ENCODE measurements around the gene VPS13D. TPM values are rescaled to one million over a fixed set of nuclear protein-coding genes. Genes with fewer than 3 reads are reported as not detected.
"Not testable (repeated sequence)": the region's sequence is repeated elsewhere in the genome, so short reads cannot be mapped to it uniquely, and the experiment has no call there.

Gene VPS13D
- total RNA-seq, 1 donor from 2014 or later = 81.7 TPM

- Histone ChIP-seq H3K27ac (no peak overlapping the region), H3K27me3 (ENCODE audit: low read depth) (no peaks in the 10 kb centered on the region), H3K4me1 (peaks cover 25% of the 10 kb centered on the region), H3K9me3 (no peaks in the 10 kb centered on the region), H3K4me3 (no peak overlapping the region), H3K36me3 (no peaks in the 10 kb centered on the region)
- DNase-seq = no peak
- ATAC-seq = no peak
- intact Hi-C loops (cut with DNase I) = no loop called here
- TF ChIP-seq CTCF (IDR thresholded peaks at IDR 0.05) = no peak
Observed at GRCh38 chr1:12516741-12517140, 286.9 kb downstream of the VPS13D start.

DNA sequence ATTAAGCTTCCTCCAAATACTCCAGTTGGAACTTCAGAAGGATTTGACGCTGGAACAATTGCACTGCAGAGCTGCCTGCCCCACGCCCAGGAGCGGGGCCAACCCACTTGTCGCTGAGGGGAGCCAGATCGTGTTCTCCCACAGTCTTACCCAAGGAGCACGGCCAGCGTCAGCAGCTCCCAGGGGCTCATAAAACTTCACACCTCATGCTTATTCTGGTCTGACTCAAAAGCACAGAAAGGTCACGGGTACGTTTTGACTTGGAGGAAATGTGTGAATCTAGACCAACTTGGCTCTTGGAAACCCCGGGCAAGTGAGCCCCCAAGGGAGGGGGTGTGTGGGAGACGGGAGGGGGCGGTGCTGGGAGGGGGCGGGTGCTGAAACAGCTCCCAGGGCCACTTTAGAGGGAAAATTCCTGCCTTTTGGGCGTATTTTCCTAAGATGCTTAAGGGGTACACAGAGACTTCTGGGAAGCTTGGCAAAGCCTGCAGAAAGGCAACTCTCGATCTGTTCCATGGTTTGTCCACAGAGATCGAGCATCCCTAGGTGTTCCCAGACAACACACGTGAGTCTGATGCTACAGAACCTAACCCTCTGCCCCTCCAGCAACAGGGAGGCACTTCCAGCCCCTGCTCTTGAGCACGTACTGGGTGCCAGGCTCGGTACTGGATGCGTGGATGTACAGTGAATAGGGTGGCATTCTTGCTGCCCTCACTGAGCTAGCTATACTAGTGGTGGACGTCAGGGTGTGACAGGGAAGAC, 289.3 kb downstream of the VPS13D start:
- H3K4me3 ChIP-seq = peak overlapping the region; percentile 10
- TF ChIP-seq CTCF (IDR thresholded peaks at IDR 0.05) = no peak
- ATAC-seq (peak; percentile 76 to 82), DNase-seq (peak; percentile 59)
- no peaks in the 10 kb centered on the region for H3K36me3 ChIP-seq
- intact Hi-C loops (cut with DNase I) = no loop called here
- peak overlapping the region; percentile 9 for H3K27ac ChIP-seq
- H3K4me1 ChIP-seq = peaks cover 16% of the 10 kb centered on the region
- H3K9me3 ChIP-seq = no peaks in the 10 kb centered on the region
- H3K27me3 ChIP-seq (ENCODE audit: low read depth) = no peaks in the 10 kb centered on the region

GRCh38 chr1:12519693-12520364, 290.0 kb downstream of the VPS13D start:
- intact Hi-C loops (cut with DNase I) = no loop called here
- TF ChIP-seq CTCF (IDR thresholded peaks at IDR 0.05) = no peak
- Histone ChIP-seq H3K4me1 (peaks cover 16% of the 10 kb centered on the region), H3K36me3 (no peaks in the 10 kb centered on the region), H3K4me3 (no peak overlapping the region), H3K27ac (no peak overlapping the region), H3K9me3 (no peaks in the 10 kb centered on the region), H3K27me3 (ENCODE audit: low read depth) (no peaks in the 10 kb centered on the region)
- DNase-seq (no peak), ATAC-seq (peak; percentile 11)

GRCh38 chr1:12521096-12521495, 291.3 kb downstream of the VPS13D start:
- no peaks in the 10 kb centered on the region for H3K27me3 ChIP-seq (ENCODE audit: low read depth)
- no peak for TF ChIP-seq CTCF (IDR thresholded peaks at IDR 0.05)
- no peak overlapping the region for H3K27ac ChIP-seq
- intact Hi-C loops (cut with DNase I) = no loop called here
- H3K4me1 ChIP-seq = peaks cover 23% of the 10 kb centered on the region
- ATAC-seq (no peak), DNase-seq (no peak)
- no peaks in the 10 kb centered on the region for H3K36me3 ChIP-seq
- H3K9me3 ChIP-seq = no peaks in the 10 kb centered on the region
- no peak overlapping the region for H3K4me3 ChIP-seq

- H3K9me3 ChIP-seq; H3K4me3 ChIP-seq; H3K36me3 ChIP-seq; intact Hi-C loops (cut with DNase I); H3K27me3 ChIP-seq (ENCODE audit: low read depth); ATAC-seq; H3K27ac ChIP-seq; DNase-seq: not testable (repeated sequence)
- peaks cover 39% of the 10 kb centered on the region for H3K4me1 ChIP-seq
Observed at GRCh38 chr1:12522780-12523179, 292.9 kb downstream of the VPS13D start.

GRCh38 chr1:12524266-12524665, 294.4 kb downstream of the VPS13D start:
- Histone ChIP-seq H3K4me3 (no peak overlapping the region), H3K27me3 (ENCODE audit: low read depth) (no peaks in the 10 kb centered on the region), H3K9me3 (no peaks in the 10 kb centered on the region), H3K4me1 (peaks cover 40% of the 10 kb centered on the region), H3K27ac (no peak overlapping the region), H3K36me3 (no peaks in the 10 kb centered on the region)
- ATAC-seq (no peak), DNase-seq (no peak)
- intact Hi-C loops (cut with DNase I) = no loop called here
- no peak for TF ChIP-seq CTCF (IDR thresholded peaks at IDR 0.05)

All from lower lobe of right lung (tissue), 2 donors.